GM19468 (cell line): ENCODE results near the gene ZNF410.

Source experiments
- ATAC-seq: cut with Tn5 transposase; IDR thresholded peaks from one replicate; pipeline ENCODE4 v1.9.1; 2021; ENCODE audit warnings: mild to moderate bottlenecking, moderate library complexity, moderate number of reproducible peaks; ENCODE audit not compliant: unreplicated experiment; ENCODE audit errors: extremely low read depth

The ZNF410 gene

GRCh38 chr14:73945159-73945670, 58.6 kb downstream of the ZNF410 start:
- ATAC-seq, result no peak

GRCh38 chr14:73949752-73950734, 63.4 kb downstream of the ZNF410 start, which contains the start of the genes COQ6 and FAM161B:
COQ6 (plus strand) TSS chr14:73950302; CDS start chr14:73950333, 31 bp downstream.
FAM161B (minus strand) TSS chr14:73950094; CDS start chr14:73950026, 68 bp downstream.
- peak; percentile 94 for ATAC-seq

GRCh38 chr14:73953731-73954130, 67.1 kb downstream of the ZNF410 start:
- ATAC-seq, result no peak

- no peak for ATAC-seq
Observed at GRCh38 chr14:73955674-73956073, 69.0 kb downstream of the ZNF410 start.

- no peak for ATAC-seq
Observed at GRCh38 chr14:73958591-73958990, 71.9 kb downstream of the ZNF410 start.

GRCh38 chr14:73961192-73961591, 74.5 kb downstream of the ZNF410 start:
- no peak for ATAC-seq

GRCh38 chr14:73965216-73965615, 78.6 kb downstream of the ZNF410 start:
- no peak for ATAC-seq

GRCh38 chr14:73968885-73969284, 82.2 kb downstream of the ZNF410 start:
- ATAC-seq, result no peak

GRCh38 chr14:73973497-73973896, 86.8 kb downstream of the ZNF410 start:
- ATAC-seq, result no peak

- ATAC-seq, result no peak
Observed at GRCh38 chr14:73976125-73976524, 89.5 kb downstream of the ZNF410 start.

GRCh38 chr14:73977896-73978295, 91.2 kb downstream of the ZNF410 start:
- no peak for ATAC-seq
